HG03354 (cell line): Measurements from ENCODE around the gene S100A16.
"Not testable (repeated sequence)": the region's sequence is repeated elsewhere in the genome, so short reads cannot be mapped to it uniquely, and the experiment has no call there.

ENCODE experiments used
- ATAC-seq: cut with Tn5 transposase; IDR thresholded peaks from one replicate; pipeline ENCODE4 v1.9.1; 2021; ENCODE audit warnings: mild to moderate bottlenecking; ENCODE audit not compliant: unreplicated experiment, poor library complexity, severe bottlenecking

The S100A16 gene

GRCh38 chr1:153567621-153568366 lies 45.1 kb downstream of the S100A16 start:
- ATAC-seq = no peak

DNA sequence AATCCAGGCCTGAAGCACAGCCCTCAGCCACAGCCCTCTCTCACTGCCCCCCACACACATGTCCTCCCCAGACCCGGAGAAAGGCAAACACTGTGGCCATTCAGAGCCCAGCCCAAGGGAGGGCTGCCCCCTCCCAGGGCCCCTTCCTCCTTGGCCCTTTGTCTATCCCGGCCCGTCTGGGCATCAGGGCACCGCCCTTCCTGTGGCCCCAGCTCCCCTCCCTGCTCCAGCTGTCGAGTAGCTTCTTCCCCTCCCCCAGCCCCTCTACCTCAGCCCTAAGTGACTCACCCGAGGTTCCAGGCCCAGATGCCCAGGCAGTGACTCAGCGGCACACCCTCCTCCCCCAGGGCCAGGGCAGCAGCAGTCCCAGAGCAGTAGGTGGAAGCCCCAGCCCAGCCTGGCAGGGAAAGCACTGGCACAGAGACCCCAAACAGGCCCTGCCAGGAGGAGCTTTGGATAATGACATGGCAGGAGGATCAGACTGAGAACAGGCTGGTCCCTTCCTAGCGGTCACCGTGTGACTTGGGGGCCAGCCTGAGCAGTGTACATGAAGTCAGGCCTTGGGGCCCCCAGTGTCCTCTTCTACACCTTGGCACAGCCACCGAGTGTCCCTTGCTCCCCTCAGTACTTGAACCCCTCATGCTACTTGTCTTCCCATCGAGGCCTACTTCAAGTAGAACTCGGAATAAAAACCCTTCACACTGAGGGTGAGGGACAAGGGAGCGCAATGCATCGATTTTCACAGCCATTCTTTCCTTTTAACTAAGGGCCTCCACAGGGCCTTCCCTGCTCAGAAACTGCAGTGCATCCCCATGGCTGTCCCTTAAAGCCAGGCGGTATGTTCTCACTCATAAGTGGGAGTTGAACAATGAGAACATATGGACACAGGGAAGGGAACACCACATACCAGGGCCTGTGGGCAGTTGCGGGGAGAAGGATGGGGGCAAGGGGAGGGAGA lies 46.2 kb downstream of the S100A16 start:
- no peak for ATAC-seq

DNA sequence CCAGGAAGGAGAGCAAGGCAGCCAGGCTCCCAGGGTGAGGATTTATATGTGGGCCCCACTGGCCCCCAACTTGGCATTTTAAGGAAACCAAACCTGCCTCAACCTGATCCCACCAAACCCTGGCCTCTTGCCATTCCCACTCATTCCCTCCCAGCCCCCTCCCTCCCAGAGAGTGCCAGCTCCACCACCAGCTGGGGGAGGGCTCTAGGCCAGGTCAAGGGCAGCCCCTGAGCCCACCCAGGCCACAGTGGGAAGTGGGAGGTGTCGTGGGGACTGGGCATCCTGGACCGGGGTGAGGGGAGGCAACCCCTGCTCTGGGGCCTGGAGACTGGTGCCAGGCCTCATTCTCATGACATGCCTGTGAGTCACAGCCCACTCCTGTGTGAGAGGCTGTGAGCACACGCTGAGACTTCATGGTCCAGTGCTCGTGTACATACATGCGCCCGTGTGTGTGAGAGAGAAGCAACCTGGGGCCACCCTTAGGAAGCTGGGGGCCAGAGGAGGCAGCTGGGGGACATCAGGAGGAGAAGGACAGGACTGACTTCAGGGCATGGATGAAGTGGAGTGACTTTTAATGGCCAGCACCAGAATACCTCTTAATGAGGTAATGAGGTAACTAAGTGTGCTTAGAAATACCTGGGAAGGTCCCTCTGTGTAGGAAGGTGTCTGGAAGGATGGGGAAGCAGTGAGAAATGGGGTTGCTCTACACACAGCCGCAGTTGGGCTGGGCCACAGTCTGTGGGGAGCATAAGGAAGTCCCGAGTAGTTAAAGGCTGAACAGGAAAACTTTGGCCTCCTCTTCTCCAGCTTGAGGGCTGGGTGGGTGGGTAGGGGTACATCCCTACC lies 47.2 kb downstream of the S100A16 start, which contains the start of gene S100A2:
TSS of gene S100A2 (minus strand) at position 316 of the 846 bp plus-strand sequence. CDS start 1,967 bp downstream, outside the sequence.
- ATAC-seq = peak; percentile 51

- ATAC-seq = no peak
These were observed 48.9 kb downstream of the S100A16 start for GRCh38 chr1:153563991-153564390.

- ATAC-seq = no peak
These were observed 49.4 kb downstream of the S100A16 start for GRCh38 chr1:153563483-153563901.

GRCh38 chr1:153562021-153562420 lies 50.9 kb downstream of the S100A16 start:
- ATAC-seq = not testable (repeated sequence)

GRCh38 chr1:153561466-153561985 lies 51.4 kb downstream of the S100A16 start:
- ATAC-seq = no peak

DNA sequence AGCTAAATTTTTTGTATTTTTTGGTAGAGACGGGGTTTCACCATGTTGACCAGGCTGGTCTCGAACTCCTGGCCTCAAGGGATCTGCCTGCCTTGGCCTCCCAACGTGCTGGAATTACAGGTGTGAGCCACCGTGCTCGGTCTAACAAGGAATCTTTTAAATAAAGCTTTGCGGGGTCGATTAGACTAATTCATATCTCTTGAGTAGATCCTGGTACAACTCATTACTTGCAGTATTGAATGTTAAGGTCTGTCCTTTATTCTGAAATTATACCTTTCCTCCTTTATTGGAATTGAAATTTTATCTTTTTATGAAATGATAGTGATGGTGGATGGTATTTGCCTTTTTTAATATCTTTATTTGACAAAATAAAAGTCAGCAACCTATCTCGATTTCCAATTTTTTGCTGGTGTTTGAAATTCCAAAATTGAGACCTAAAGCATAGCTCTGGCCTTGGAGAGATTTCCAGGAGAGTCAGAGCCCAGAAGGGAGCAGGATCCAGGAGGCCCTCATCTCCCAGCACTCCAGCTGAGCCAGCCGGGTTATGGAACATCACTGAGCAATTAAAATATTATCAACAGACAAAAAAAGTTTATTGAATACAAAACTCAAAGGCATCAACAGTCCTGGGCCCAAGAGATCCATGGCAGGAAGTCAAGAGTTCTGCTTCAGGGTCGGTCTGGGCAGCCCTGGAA lies 52.0 kb downstream of the S100A16 start:
- ATAC-seq = no peak

DNA sequence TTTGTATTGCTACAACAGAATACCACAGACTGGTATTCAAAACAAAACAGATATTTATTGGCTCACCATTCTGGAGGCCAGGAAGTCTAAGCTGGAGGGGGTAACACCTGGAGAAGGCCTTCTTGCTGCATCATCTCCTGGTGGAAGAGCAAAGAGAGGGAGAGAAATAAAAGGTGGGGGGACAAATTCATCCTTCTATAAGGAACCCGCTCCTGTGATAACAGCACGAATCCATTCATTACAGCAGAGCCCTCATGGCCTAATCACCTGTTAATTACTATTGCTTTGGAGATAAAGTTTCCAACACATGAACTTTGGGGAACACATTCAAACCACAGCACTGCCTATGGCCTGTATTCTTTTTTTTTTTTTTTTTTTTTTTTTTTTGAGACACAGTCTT lies 52.7 kb downstream of the S100A16 start:
- no peak for ATAC-seq

GRCh38 chr1:153557877-153558276 lies 55.1 kb downstream of the S100A16 start:
- no peak for ATAC-seq
